NCI-H2107 (cell line): Measurements from ENCODE around the gene LAG3.
A peak's percentile ranks its signal among the peaks of the same experiment; 100 is the strongest.

Experiments
- DNase-seq: peaks from one replicate; lab custom pipeline; 2025; lab: John Stamatoyannopoulos, UW

The LAG3 gene

GRCh38 chr12:6823182-6824084 lies 51.1 kb downstream of the LAG3 start:
- DNase-seq, result no peak

GRCh38 chr12:6824085-6824775 lies 51.9 kb downstream of the LAG3 start:
- DNase-seq, result no peak

DNA sequence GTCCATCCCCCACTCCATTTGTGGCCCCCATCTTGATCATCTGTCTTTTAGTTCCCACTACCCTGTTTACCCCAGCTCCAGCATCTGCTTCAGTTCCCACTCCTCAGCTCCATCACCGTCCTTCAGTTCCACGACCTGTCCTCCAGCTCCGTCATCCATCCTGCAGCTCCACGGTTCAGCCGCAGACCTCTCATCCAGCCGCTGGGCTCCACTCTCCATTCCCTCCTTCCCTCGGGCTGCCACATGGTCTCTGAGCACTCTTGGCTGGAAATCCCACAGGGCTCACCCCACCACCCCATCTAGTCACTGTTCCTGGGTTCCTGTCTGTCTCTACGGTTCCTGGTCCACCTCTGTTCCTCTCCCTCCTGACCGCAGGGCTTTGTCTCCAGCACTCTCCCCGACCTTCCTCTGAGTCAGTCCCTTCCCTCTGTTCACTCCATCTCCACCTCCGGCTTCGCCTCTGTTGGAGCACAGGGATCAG lies 52.6 kb downstream of the LAG3 start:
- no peak for DNase-seq

DNA sequence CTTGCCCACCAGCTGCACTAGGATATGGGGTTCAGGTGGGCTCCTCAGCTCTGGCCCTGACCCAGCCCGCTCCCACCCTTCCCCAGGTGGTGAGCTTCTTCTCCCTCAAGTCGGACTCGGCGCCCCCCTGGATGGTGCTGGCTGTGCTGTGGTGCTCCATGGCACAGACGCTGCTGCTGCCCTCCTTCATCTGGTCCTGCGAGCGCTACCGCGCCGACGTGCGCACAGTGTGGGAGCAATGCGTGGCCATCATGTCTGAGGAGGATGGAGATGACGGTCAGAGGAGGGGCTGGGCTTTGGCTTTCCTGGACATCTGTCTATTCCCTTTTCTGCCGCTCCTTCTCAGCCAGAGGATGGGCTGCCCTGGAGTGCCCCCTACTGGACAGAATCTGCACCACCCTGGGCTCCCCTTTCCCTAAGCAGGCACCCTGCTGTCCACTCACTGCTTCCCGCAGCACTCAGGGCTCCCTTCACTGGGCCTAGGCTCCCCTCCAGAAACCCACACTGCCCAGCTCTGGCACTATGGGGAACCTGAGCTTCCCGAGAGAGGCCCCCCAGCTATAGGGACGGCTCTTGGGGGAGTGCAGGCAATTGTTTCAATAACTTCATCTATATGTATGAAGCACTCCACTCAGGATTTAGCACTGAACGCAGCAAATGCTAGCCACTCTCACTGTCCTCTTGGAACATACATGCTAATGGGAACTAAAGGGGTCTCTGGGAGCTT lies 53.2 kb downstream of the LAG3 start:
- peak; percentile 64 for DNase-seq

GRCh38 chr12:6826125-6826733 lies 53.9 kb downstream of the LAG3 start:
- DNase-seq, result no peak

DNA sequence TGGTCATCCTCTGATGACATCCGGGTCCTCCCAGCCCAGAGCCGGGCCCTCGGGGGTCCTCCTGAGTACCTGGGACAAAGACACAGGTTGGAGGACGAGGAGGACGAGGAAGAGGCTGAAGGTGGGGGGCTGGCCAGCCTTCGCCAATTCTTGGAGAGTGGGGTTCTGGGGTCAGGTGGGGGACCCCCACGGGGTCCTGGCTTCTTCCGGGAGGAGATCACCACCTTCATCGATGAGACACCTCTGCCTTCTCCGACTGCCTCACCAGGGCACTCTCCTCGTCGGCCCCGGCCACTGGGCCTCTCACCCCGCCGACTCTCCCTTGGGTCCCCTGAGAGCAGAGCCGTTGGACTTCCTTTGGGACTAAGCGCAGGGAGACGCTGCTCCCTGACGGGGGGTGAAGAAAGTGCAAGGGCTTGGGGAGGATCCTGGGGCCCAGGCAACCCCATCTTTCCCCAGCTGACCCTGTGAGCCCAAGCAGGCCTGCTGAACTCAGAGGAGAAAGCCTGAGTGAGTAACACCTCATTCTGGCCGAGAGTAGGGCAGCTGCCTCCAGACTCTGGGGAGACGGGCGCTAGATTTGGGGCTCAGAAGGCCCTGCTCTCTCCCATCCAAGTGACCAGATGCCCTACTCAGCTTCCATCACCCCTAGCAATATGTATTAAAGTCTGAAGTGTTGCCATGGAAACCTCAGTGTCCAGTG lies 54.6 kb downstream of the LAG3 start:
- DNase-seq, result no peak

- DNase-seq, result peak; percentile 58
Observed at GRCh38 chr12:6827437-6827911, 55.2 kb downstream of the LAG3 start.
